RWPE1 (cell line): ENCODE results near the gene USP35.

Experiments used
- CTCF ChIA-PET: fragments of 350-600 bp; sonication (Branson Sonifier 250); formaldehyde crosslinking; extraction: SDS; loops from one replicate; lab custom pipeline; 2021; lab: Yijun Ruan, JAX
- POLR2A ChIA-PET: fragments of 400-600 bp; formaldehyde crosslinking; extraction: SDS; loops from one replicate; lab custom pipeline; 2020; ENCODE audit warnings: antibody characterized with exemption; ENCODE audit not compliant: low non-redundant PET; lab: Yijun Ruan, JAX
- DNase-seq: peaks from one replicate; pipeline ENCODE4 v3.0.0; 2012; ENCODE audit warnings: low spot score
- H3K27ac ChIP-seq: fragments of 450-650 bp; 2 replicates; pipeline ENCODE4 v1.5.1; 2017
- TF ChIP-seq, protein P1 (sequence below): fragments of 450-650 bp; conservative IDR thresholded peaks from 2 replicates; pipeline ENCODE4 v1.5.1; 2017; ENCODE audit warnings: low read depth, mild to moderate bottlenecking

USP35 gene

DNA sequence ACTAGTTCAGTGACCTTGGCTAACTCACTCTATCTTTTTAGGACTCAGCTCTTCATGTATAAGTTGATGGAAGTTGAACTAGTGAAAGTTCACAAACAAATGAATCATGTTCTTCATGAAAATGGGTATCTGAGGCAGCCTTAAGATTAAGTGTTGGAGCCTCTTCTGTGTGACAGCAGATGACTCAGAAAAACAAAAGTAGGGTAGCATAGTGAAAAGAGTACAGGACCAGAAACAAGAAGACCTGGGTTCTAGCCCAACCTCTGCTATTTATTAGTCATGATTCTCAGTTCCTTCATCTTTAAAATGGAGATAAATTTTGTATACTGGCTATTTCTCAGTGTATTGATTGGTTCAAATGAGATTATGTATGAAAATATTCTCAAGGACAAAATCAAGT is 60.2 kb downstream of the USP35 start:
- CTCF ChIA-PET, result interaction anchor here (0.6 kb wide), 1 partner anchor 70 kb away, joined by 4 read pairs; no protein-coding TSS in a partner anchor
- POLR2A ChIA-PET, result no interaction called here
- TF ChIP-seq, protein P1, sequence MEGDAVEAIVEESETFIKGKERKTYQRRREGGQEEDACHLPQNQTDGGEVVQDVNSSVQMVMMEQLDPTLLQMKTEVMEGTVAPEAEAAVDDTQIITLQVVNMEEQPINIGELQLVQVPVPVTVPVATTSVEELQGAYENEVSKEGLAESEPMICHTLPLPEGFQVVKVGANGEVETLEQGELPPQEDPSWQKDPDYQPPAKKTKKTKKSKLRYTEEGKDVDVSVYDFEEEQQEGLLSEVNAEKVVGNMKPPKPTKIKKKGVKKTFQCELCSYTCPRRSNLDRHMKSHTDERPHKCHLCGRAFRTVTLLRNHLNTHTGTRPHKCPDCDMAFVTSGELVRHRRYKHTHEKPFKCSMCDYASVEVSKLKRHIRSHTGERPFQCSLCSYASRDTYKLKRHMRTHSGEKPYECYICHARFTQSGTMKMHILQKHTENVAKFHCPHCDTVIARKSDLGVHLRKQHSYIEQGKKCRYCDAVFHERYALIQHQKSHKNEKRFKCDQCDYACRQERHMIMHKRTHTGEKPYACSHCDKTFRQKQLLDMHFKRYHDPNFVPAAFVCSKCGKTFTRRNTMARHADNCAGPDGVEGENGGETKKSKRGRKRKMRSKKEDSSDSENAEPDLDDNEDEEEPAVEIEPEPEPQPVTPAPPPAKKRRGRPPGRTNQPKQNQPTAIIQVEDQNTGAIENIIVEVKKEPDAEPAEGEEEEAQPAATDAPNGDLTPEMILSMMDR, result no peak
- DNase-seq, result no peak
- no peak overlapping the region for H3K27ac ChIP-seq

- DNase-seq, result no peak
- ChIA-PET POLR2A (no interaction called here), CTCF (no interaction called here)
- TF ChIP-seq, protein P1, result no peak
- no peak overlapping the region for H3K27ac ChIP-seq
These were observed 61.4 kb downstream of the USP35 start for GRCh38 chr11:78250099-78250498.

DNA sequence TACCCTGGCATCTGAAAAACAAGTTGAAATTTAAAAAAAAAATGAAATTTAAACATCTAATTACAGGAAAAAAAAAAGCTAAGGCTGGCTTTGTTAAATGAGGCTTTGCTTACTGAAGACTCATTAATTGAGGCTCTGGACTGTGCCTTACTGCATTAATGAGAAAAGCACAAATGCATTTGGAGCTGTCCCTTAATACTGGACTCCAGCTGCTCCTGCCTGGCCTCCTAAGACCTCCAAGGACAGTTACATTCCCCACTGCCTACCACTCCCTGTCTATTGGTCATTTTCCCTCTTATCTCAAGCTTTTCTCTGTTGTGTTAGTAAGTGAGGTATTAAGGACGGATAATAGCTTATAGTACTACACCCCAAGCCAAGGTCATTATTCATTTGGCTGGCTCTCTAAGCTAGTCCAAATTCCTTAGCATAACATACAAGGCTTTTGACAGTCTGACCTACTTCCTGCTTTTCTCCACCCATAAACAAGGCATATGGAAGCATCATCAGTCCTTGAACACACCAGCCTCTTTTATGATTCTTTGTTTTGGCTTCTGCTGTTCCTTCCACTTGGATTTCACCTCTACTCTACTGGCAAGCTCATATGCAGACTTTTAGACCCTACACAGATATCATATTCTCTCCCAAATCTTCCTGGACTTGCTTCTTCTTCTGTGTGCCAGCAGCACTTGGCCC is 62.5 kb downstream of the USP35 start:
- CTCF ChIA-PET, result interaction anchor here (0.6 kb wide), 1 partner anchor 246 kb away, joined by 4 read pairs; no protein-coding TSS in a partner anchor
- DNase-seq, result no peak
- TF ChIP-seq, protein P1, result no peak
- no peak overlapping the region for H3K27ac ChIP-seq
- POLR2A ChIA-PET, result no interaction called here

- TF ChIP-seq, protein P1, result no peak
- ChIA-PET CTCF (interaction anchor here (0.5 kb wide), 1 partner anchor 239 kb away, joined by 3 read pairs; no protein-coding TSS in a partner anchor), POLR2A (no interaction called here)
- no peak for DNase-seq
- H3K27ac ChIP-seq, result no peak overlapping the region
These were observed 65.1 kb downstream of the USP35 start for GRCh38 chr11:78253797-78254196.

- TF ChIP-seq, protein P1, result no peak
- no peak overlapping the region for H3K27ac ChIP-seq
- no peak for DNase-seq
- CTCF ChIA-PET, result interaction anchor here (0.5 kb wide), 1 partner anchor 238 kb away, joined by 3 read pairs; no protein-coding TSS in a partner anchor
- POLR2A ChIA-PET, result no interaction called here
These were observed 65.5 kb downstream of the USP35 start for GRCh38 chr11:78254268-78254667.

GRCh38 chr11:78255919-78256318 is 67.2 kb downstream of the USP35 start:
- no peak overlapping the region for H3K27ac ChIP-seq
- ChIA-PET CTCF (no interaction called here), POLR2A (no interaction called here)
- TF ChIP-seq, protein P1, result no peak
- DNase-seq, result no peak
